Mesodermal cell (in vitro differentiated cells): Measurements from ENCODE around the gene KCND3.

Experiments used
- H3K27ac ChIP-seq: 2 replicates; pipeline ENCODE4 v1.7.0; 2013; ENCODE audit warnings: mild to moderate bottlenecking, low read depth, low read length, moderate library complexity; ENCODE audit not compliant: severe bottlenecking
- H3K36me3 ChIP-seq: 2 replicates; pipeline ENCODE4 v1.7.1; 2013; ENCODE audit warnings: mild to moderate bottlenecking, low read length, moderate library complexity; ENCODE audit not compliant: control insufficient read depth, insufficient read depth
- H3K4me1 ChIP-seq: one replicate; pipeline ENCODE4 v1.7.1; 2013; ENCODE audit warnings: mild to moderate bottlenecking, low read length; ENCODE audit not compliant: insufficient read depth, control insufficient read depth, poor library complexity, severe bottlenecking
- H3K4me3 ChIP-seq: 2 replicates; pipeline ENCODE4 v1.7.0; 2013; ENCODE audit warnings: low read length, control low read depth, mild to moderate bottlenecking; ENCODE audit not compliant: insufficient read depth, poor library complexity, severe bottlenecking; ENCODE audit errors: extremely low read depth
- H3K9me3 ChIP-seq: 2 replicates; pipeline ENCODE4 v1.7.1; 2013; ENCODE audit warnings: mild to moderate bottlenecking, low read length, moderate library complexity; ENCODE audit not compliant: control insufficient read depth
- WGBS, 2 experiments: methylation state at CpG; one replicate each; pipeline ENCODE4 v1.1.5; 2013; ENCODE audit warnings: missing lambda C conversion rate in 2 of 2; ENCODE audit not compliant: insufficient coverage in 2 of 2; 5-methylcytosine and 5-hydroxymethylcytosine counted together

Gene KCND3

GRCh38 chr1:111867868-111868440, 121.5 kb downstream of the KCND3 start:
- no peaks in the 10 kb centered on the region for H3K36me3 ChIP-seq
- no peak overlapping the region for H3K27ac ChIP-seq
- H3K4me3 ChIP-seq, result no peak overlapping the region
- H3K9me3 ChIP-seq, result no peaks in the 10 kb centered on the region
- WGBS, 2 experiments, result 72 to 78% methylated on average over 4 to 5 of the region's 6 CpGs
- no peaks in the 10 kb centered on the region for H3K4me1 ChIP-seq

GRCh38 chr1:111864862-111865261, 124.6 kb downstream of the KCND3 start:
- Histone ChIP-seq H3K27ac (no peak overlapping the region), H3K36me3 (no peaks in the 10 kb centered on the region), H3K4me1 (peaks cover 6% of the 10 kb centered on the region), H3K9me3 (no peaks in the 10 kb centered on the region), H3K4me3 (no peak overlapping the region)
- WGBS, 2 experiments, result 35 to 48% methylated on average over 3 of the region's 3 CpGs

- no peaks in the 10 kb centered on the region for H3K9me3 ChIP-seq
- no peak overlapping the region for H3K4me3 ChIP-seq
- 73 to 92% methylated on average over 2 of the region's 3 CpGs for WGBS, 2 experiments
- H3K36me3 ChIP-seq, result no peaks in the 10 kb centered on the region
- H3K4me1 ChIP-seq, result peaks cover 6% of the 10 kb centered on the region
- no peak overlapping the region for H3K27ac ChIP-seq
These were observed 126.1 kb downstream of the KCND3 start for GRCh38 chr1:111863401-111863800.

GRCh38 chr1:111862599-111862998, 126.9 kb downstream of the KCND3 start:
- Histone ChIP-seq H3K4me3 (no peak overlapping the region), H3K27ac (no peak overlapping the region), H3K4me1 (peaks cover 6% of the 10 kb centered on the region), H3K36me3 (no peaks in the 10 kb centered on the region), H3K9me3 (no peaks in the 10 kb centered on the region)
- WGBS, 2 experiments, result 100% methylated on average over 2 of the region's 3 CpGs; no CpG with 5 or more reads in 1 of the 2 experiments

- Histone ChIP-seq H3K4me1 (peaks cover 6% of the 10 kb centered on the region), H3K27ac (peak overlapping the region; percentile 3), H3K9me3 (no peaks in the 10 kb centered on the region), H3K4me3 (no peak overlapping the region), H3K36me3 (no peaks in the 10 kb centered on the region)
- 63 to 83% methylated on average over 2 to 3 of the region's 6 CpGs for WGBS, 2 experiments
These were observed 127.9 kb downstream of the KCND3 start for GRCh38 chr1:111861523-111861922.

GRCh38 chr1:111857194-111857651, 132.2 kb downstream of the KCND3 start:
- 83 to 96% methylated on average over 8 of the region's 13 CpGs for WGBS, 2 experiments
- no peaks in the 10 kb centered on the region for H3K36me3 ChIP-seq
- no peaks in the 10 kb centered on the region for H3K9me3 ChIP-seq
- H3K4me3 ChIP-seq, result no peak overlapping the region
- H3K27ac ChIP-seq, result no peak overlapping the region
- H3K4me1 ChIP-seq, result peaks cover 6% of the 10 kb centered on the region

GRCh38 chr1:111856411-111857185, 132.9 kb downstream of the KCND3 start:
- WGBS, 2 experiments, result 74 to 77% methylated on average over 12 to 13 of the region's 13 CpGs
- Histone ChIP-seq H3K9me3 (no peaks in the 10 kb centered on the region), H3K27ac (no peak overlapping the region), H3K4me3 (no peak overlapping the region), H3K36me3 (no peaks in the 10 kb centered on the region), H3K4me1 (peaks cover 4% of the 10 kb centered on the region)

GRCh38 chr1:111855260-111855659, 134.2 kb downstream of the KCND3 start:
- 80 to 86% methylated on average over 1 to 4 of the region's 4 CpGs for WGBS, 2 experiments
- Histone ChIP-seq H3K27ac (no peak overlapping the region), H3K36me3 (no peaks in the 10 kb centered on the region), H3K4me1 (no peaks in the 10 kb centered on the region), H3K9me3 (no peaks in the 10 kb centered on the region), H3K4me3 (no peak overlapping the region)

GRCh38 chr1:111852261-111852721, 137.2 kb downstream of the KCND3 start:
- Histone ChIP-seq H3K27ac (no peak overlapping the region), H3K4me3 (no peak overlapping the region), H3K4me1 (peaks cover 2% of the 10 kb centered on the region), H3K9me3 (no peaks in the 10 kb centered on the region), H3K36me3 (no peaks in the 10 kb centered on the region)
- WGBS, 2 experiments, result 82 to 86% methylated on average over 6 to 7 of the region's 7 CpGs

- Histone ChIP-seq H3K9me3 (no peaks in the 10 kb centered on the region), H3K27ac (no peak overlapping the region), H3K4me3 (no peak overlapping the region), H3K36me3 (no peaks in the 10 kb centered on the region), H3K4me1 (peaks cover 2% of the 10 kb centered on the region)
- 47 to 51% methylated on average over 4 to 6 of the region's 6 CpGs for WGBS, 2 experiments
These were observed 137.9 kb downstream of the KCND3 start for GRCh38 chr1:111851552-111851951.

GRCh38 chr1:111850109-111850508, 139.4 kb downstream of the KCND3 start:
- WGBS, 2 experiments, result no CpG with 5 or more reads among the region's 2 CpGs
- Histone ChIP-seq H3K9me3 (no peaks in the 10 kb centered on the region), H3K4me1 (peaks cover 2% of the 10 kb centered on the region), H3K27ac (no peak overlapping the region), H3K36me3 (no peaks in the 10 kb centered on the region), H3K4me3 (no peak overlapping the region)
